HG02642 (cell line): ENCODE measurements around the gene EVX2.

Experiments
- ATAC-seq: cut with Tn5 transposase; IDR thresholded peaks from one replicate; pipeline ENCODE4 v1.9.1; 2021; ENCODE audit warnings: mild to moderate bottlenecking; ENCODE audit not compliant: unreplicated experiment, poor library complexity

The EVX2 gene

DNA sequence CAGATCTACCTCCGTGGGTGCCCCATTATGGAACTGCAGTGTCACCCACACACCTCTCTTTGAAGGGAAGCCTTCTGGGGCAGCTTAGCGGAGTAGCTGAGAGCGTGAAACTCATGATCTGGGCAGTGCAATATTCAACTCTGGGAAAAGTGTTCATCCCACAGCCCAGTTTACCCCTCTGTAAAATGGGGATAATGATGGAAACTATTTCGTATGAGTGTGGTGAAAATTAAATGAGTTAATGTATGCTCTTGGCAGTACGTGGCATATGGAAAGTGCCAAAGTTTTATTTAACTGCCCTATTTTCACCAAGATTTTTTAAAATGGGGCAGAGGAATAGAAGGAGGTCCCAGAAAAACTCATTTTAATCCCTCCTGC is 11.5 kb downstream of the EVX2 start:
- ATAC-seq, result no peak

DNA sequence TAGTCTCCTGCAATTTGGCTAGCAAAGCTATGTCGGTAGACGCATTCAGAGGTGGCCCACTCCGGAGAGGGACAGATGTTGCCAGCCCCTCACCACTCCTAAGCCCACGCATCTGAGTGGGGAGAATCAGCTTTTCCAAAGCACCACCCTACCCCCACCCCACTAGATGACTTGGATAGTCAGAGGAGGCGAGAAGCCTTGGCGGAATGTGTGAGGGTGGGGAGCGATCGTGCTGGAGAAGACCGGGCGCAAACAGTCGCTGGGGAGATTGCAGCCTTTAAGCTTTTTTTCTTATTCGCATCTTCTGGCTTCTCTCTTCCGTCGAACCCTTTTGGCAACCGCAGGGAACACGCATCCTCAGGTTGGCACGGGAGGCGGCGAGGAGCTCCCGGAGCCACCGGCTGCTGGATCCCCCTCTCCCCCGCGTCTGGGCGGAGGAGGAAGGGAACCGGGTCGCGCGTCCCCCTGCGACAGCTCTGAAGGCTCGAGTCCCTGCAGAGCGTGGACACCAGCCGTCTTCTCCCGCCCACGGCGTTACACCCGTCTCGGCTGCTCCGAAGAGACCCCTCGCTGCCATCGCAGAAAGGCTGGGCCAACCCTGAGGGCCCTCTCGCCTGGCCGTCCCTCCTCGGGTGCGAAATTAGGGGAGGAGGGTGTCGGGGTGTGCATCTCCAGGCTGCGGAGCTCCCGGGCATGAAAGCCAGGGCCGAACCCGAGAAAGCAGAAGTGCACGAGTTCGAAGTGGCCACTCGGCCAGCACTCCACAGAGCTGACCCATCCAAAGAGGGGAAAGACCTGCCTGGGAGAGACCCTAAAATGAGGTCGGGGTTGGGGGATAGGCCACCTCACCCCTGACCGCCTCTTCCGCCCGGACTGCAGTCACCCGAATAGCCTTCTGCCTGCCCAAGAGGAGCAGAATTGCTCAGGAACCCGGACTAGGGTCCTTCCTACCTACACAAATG is 12.2 kb downstream of the EVX2 start:
- ATAC-seq, result no peak

DNA sequence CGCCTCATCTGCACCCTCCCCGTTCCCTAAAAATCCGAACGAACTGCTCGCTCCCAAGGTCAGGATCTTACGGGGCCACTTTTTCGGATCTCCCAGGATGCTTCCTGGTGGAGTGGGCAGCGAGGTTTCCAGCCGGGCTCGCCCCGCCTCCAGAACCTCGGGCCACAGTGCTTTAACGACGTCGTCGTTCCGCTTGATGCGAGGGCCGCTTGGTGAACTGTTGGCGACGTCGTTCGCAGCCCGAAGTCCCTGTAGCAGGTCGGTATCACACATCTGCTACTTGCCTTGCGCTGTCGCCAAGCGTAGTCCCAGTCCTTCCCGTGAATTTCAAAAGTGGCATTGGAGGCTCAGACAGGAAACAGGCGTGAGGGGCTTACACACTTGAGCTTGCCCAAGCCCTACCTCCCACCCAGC is 15.3 kb downstream of the EVX2 start:
- ATAC-seq, result no peak

DNA sequence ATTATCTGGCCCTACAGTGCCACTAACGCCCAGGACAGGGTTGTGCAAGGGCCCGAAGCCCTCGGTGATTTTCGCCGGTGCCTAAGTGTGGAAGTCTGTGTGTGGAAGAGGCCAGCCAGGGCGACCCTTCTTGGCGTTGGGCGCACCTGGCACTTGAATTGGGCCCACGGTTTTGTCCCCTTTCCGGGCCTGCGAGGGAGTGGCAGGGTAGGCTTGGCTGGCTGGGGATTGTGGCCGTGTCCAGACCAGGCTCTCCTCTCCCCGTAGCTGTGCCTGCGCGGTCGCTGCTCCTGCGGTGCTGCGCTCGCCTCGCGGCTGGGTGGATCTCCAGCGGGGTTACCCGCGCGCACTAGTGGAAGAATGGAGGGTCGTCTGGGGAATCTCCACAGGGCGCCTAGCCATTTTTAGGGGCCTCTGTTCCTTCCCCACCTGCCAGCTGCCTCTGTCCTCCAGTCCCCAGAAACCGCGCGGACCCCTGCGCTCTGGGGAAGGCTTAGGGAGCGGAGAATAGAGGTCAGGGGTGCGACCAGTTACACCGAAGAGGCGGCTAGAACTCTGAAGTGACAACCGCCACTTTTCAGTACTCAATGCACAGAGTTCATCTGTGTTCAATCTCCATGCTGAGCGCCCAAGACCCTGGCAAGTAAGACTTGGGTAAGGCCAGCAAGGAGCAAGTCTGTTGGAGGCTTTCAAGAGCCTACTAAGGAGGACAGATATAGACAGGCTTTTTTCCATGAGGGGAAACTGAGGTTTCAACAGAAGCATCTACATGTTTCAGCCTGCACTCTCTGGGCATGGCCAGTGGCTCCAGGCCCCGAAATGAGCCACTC is 16.0 kb downstream of the EVX2 start:
- ATAC-seq, result no peak

GRCh38 chr2:176066645-176067588 is 16.8 kb downstream of the EVX2 start:
- ATAC-seq, result no peak

DNA sequence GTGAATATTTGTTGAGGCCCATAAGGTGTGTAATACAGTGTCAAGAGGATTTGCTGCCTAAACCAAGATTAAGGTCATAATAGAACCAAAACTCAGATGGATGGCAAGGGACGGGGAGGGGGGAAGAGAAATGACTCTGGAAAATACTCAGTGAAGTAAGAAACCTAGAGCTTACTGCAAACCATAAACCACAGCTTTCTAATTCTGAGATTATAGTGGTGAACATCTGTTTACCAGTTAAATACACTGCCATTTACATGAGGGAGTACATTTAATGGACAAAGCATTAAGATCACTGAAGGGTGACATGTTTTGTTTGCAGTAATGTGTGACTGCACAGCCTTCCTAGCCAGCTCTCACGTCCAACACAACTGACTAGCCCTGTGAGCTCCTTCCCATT is 19.8 kb downstream of the EVX2 start:
- ATAC-seq, result no peak

DNA sequence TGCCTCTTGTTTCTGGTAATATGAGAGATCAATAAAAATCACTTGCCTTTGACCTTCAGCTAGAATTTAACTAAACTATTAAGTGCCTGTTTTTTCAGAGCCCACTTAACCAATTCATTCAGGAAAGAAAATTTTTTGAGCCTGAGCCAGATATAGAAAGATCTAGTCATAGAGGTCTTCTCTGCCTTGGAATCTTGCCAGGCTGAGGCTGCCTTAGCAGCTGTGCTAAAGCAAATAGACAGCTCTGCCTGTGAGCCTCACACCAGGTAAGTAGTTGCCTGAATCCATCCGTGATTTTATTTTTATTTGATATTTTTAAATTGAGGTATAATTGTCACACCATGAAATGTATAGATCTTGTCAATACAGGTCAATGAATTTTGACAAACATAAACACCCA is 27.4 kb downstream of the EVX2 start:
- no peak for ATAC-seq

DNA sequence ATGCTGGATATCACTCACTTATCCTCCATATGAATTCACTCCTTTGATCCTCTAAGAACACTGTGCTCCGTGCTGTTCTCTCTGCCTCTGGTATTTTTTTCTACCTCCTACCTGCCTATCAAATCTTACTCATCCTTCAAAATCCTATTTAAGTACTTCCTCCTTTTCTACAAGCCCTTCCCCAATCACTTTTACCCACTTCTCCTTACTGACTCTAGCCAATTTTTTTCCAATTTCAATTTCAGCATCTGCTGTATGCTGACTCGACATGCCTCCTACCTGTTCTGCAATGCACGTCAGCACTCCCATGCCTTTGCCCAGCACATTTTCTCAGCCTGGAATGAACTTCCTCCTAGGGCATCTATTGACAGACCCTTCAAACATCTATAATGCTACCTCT is 44.4 kb downstream of the EVX2 start:
- ATAC-seq, result no peak

- no peak for ATAC-seq
Observed at GRCh38 chr2:176038694-176039093, 45.1 kb downstream of the EVX2 start.

- ATAC-seq, result no peak
Observed at GRCh38 chr2:176035013-176035691, 48.6 kb downstream of the EVX2 start.

- no peak for ATAC-seq
Observed at GRCh38 chr2:176027806-176028205, 56.0 kb downstream of the EVX2 start.
